Embryonic facial prominence (tissue), 1 donor: ENCODE results near the gene KREMEN1.

Experiments
- DNase-seq: peaks from one replicate; pipeline ENCODE4 v3.0.0-alpha.2; 2016; ENCODE audit errors: extremely low spot score

Gene KREMEN1

DNA sequence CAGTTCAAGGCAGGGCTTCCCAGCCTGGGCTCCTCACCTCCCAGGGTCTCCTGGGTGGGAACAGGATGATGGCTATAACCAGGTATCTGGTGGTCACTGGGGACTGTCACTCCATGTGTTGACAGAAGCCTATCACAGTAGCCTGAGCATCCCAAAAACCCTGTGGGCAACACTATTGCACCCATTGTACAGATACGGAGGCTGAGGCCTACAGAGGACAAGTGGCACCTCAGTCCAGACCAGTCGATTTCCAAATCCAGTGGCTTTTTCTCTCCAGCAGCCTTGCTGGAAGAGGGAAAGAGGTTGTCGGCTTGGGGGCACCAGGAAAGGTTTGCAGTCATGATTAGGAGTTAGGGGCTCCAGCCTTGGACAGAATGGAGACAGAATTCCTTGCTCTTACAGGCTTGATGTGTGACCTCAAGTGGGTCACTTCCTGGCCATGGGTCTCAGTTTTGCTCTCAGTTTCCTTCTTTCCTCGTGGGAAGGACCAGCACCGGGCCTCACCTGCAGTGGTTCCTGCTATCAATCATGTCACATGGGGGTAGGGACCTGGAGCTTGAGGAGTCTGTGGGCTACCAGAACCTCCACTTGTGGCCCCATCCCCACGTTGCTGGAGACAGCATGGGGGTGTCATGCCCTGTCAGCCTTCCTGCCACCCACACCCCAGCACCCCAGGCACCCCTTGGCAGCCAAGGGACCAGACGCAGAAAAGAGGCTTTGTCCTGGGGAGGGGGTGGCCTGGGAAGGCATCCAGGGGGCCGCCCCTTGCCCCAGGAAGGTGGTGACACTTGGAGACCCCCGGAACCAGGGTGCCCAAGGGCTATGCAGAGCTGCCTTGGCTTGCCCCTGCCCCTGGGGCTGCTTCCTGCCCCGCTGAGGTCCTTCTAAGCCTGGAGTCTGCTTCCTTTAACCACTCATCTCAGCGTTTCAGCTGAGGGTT is 135.0 kb downstream of the KREMEN1 start:
- no peak for DNase-seq

- no peak for DNase-seq
These were observed 135.6 kb downstream of the KREMEN1 start for GRCh38 chr22:29208502-29208862.

DNA sequence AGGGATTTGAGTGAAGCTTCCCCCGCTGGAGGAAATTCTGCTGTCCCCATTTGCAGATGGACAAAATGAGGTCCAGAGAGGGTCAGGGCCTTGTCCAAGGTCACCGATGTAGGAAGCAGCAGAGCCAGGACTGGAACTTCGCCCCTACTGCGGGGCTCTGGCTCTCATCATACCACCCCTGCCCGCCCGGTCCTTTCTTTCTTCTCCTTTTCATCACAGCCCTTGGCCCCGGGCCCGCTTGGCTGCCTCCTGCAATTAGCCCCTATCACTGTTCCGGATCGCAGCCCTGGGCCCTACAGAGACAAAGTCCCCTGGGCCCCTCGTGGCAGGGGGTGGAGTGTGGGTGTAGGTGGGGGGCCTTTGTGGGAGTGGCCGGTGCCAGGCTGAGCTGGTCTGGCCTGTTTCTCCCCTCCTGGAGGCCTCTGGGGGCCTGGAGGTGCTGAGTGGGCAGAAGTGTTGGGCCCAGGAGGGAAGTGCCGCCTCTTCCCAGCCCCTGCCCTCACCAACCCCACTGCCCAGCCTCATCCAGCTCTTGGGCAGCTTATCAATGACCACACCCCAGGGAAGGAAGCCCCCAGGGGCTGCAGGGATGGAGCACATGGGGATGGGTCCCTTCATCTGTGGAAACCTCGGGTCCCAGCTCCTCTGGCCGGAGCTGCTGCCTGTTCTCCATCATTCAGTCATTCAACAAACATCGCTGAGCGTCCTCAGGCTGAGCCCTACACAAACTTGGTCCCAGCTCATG is 136.2 kb downstream of the KREMEN1 start:
- DNase-seq = no peak

DNA sequence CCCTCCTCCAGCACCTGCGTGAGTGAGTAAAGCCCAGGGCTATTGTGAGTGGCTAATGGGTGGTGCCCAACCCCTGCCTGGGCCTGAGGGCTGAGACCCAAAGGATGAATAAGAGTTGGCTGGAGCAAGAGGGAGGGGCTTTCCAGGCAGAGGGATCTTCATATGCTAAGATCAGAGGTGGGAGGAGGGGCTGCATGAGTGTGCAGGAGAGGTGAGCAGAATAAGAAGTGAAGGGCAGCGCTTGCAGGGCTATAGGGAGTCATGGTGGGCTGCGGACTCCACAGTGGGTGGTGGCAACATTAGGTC is 136.7 kb downstream of the KREMEN1 start:
- DNase-seq = no peak

GRCh38 chr22:29211066-29211465 is 138.2 kb downstream of the KREMEN1 start:
- no peak for DNase-seq

- no peak for DNase-seq
These were observed 138.6 kb downstream of the KREMEN1 start for GRCh38 chr22:29211466-29211865.

- no peak for DNase-seq
These were observed 139.9 kb downstream of the KREMEN1 start for GRCh38 chr22:29212743-29213142.

GRCh38 chr22:29213493-29213892 is 140.7 kb downstream of the KREMEN1 start:
- no peak for DNase-seq

- DNase-seq = no peak
These were observed 141.4 kb downstream of the KREMEN1 start for GRCh38 chr22:29214232-29214631.

DNA sequence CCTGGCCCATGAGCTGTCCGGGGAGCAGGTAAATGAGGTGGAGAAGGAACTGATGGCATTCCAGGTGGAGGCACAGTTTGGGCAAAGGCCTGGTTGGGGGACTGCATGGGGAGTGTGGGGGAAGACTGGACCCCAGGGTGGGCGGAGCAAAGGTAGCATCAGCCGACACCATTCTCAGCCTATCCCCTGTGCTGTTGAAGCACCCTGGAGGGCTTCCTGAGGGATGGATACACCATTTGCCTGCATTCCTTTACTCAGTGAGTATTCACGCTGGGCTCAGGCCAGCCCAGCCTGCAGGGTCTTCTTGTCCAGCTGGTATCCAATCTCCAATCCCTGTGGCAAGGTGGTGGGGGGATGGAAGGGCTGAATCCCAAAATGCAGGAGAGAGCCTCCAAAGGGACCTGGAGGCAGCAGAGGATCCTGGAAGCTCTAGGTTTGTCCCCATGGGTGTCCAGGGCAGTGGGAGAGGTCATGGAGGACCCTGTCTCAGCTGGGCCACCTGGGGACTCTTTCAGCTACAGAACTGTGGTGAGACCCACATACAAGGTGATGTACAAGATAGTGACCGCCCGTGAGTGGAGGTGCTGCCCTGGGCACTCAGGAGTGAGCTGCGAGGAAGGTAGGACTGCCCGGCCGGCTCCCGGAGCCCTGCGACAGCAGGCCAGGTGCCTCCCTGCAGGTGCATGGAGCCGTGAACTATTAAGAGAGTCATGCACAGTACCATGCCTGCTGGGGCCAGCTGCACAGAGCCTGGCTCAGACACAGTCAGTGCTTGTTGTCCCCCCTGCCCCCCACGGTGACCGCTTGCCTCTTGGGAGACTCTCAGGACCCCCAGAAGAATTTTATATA is 142.4 kb downstream of the KREMEN1 start:
- no peak for DNase-seq

GRCh38 chr22:29216011-29216872 is 143.4 kb downstream of the KREMEN1 start:
- DNase-seq = no peak

DNA sequence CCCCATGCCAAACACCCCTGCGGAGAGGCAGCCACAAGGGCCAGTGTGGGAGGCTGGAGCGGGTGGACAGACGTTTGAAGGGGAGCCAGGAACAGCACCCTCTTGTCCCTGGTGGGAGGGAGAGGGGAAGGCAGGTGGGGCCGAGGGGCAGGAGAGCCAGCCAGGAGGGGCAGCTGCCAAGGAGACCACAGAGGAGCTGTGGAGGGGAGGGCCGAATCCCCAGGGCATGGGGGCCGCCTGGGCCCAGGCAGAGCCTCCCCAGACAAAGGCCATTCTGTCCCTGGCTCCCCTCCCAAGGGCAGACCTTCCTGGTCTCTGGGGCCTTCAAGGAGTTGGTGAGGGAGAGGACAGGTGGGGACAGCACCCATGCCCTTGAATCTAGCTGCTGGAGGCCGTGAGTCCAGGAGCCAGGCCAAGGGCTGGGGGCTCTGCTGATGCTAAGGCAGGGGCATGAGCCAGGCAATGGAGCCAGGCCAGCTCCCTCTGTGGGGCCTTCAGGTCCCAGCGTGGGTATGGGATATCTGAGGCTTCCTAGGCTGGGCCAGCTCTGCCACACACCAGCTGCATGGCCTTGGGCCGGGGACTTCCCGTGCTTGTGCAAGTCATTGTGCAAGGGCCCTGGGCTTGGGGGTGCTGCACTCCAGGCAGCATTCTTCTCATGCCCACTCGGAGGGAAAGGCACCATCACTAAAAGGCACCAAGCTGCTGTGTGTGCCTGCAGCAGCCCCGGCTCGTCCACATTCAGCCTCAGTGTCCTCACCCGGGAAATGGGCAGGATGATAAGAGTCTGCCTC is 144.2 kb downstream of the KREMEN1 start:
- DNase-seq = no peak
